HG02678 (cell line): Measurements from ENCODE around the gene PSEN1.

Source experiments
- ATAC-seq: cut with Tn5 transposase; IDR thresholded peaks from one replicate; pipeline ENCODE4 v1.9.1; 2021; ENCODE audit warnings: mild to moderate bottlenecking, moderate library complexity; ENCODE audit not compliant: unreplicated experiment

The PSEN1 gene

DNA sequence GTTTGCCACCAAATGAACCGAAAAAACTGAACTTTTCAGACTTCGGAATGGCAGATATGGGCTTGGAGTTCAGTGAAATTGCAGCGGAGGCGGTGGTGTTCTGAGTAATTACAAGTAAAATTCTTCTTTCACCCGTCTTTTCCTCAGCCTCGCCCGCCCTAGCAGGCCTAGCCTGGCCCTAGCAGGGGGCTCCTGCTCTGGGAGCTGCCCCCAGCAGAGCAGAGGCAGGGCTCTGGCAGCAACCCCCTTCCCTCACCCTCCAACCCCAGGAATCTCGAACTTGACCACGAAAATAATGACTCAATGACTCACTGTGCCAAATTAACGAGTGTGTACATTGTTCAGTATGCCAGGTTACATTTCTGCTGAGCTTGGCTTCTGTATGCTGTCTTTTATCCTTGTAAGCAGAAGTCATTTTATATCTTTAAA is 102.1 kb downstream of the PSEN1 start:
- ATAC-seq = no peak

DNA sequence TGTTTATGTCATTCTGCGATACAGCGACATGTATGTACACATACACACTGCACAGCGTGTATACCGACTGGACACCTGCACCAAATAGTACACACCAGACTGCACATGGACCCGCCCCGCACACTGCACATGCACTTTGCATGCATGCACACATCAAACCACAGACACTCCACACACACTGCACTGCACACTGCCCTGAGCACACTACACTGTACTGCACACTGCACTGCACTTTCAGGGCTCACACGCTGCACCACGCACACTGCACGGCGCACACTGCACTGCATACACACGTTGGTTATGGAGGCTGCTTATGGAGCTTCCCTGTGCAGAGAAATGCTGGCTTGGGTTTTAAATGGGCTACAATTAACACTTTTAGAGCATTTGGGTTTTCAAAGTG is 102.6 kb downstream of the PSEN1 start:
- no peak for ATAC-seq

DNA sequence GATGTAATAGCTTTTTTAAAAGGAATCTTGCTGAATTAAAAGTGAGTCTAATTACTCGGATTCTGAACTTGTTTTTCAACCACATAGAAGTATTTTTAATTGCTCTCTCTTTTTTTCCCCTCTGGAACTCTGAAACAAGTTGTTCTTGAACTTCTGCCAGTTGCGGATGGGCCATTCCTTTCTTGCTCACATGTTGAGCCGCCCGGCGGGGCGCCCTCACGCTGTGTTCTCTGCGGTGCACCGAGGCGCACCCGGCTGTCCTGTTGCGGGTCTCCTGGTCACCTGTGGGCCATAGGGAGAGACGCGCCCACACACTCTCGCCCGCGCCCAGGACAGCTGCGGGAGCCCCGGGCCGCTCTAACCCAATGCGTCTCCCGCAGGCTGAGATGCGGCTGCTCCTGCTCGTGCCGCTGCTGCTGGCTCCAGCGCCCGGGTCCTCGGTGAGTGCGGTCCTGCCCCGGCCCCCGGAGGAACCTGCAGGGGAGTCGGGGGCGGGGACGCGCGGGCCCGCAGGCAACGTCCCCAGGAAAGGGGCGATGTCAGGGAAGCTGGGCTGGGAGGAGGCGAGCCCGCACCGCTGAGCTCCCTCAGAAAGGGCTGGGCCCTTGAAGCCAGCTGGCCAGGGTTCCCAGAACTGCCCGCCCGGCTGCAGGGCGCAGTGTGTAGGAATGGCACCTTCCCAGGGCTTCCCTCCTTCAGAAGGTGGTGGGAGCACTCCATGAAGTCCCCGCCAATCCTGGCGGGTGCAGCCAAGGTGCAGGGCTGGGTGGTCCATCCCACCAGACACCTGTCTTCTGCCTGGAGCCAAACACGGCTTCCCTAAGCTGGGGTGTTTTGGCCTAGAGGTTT is 103.3 kb downstream of the PSEN1 start:
- no peak for ATAC-seq

DNA sequence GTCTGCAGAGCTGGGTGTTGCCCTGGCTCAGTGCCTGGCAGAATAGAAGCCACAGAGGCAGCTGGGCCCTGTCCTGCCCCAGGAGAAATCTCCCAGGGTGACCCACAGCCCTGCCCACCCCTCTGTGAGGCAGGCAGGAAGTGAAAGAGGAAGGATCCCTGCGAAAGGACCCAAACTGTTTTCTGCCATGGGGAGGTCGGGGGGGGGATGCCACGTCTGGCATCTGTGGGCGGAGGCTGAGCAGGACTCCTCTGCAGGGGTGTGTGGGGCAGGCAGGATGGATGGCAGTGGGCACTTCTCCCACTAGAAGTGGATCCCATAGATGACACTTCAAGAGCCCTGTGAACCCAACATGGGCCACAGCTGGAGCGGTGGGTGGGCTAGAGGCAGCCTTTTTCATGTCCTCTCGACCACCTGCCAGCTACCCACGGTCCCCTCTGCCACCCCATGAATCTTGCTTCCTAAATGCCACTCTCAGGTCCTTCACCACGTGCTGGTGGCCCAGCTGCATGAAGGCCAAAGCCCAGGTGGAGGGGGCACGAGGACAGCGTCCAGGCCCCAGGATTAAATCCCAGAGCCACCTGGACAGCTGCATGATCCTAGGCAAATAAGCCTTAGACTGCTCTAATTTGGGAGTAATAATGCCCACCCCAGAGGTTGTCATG is 104.6 kb downstream of the PSEN1 start:
- no peak for ATAC-seq

DNA sequence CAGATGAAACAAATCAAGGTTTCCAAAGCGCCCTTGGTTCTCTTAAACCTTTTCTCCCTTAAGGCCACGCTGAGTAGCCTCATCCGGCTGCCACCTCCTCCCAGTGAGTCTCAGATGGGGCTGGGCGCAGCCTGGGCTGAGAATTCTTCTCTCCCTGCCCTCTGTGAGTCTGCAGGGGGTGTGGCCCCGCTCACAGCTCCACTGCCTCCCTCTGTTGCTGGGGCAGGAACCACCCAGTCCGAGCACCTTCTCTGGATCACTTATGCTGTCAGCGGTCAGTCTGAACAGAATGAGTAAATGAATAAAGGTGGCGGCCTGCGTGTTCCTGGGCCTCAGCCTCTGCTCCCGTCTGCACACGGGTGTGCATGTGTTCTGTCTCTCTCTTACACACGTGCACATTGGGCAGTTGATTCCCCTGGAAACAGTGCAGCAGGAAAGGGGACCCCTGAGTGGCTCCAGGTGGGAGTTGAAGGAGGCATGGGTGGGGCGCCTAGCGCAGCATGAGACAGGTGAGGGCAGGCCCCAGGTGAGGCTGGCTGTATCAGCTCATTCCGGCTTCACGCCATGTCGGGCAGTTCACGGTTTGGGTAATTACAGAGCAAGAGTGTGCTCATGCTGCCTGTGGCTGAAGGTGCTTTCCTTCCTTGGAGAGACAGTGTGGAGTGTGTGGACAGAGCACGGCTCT is 105.3 kb downstream of the PSEN1 start:
- ATAC-seq = no peak

DNA sequence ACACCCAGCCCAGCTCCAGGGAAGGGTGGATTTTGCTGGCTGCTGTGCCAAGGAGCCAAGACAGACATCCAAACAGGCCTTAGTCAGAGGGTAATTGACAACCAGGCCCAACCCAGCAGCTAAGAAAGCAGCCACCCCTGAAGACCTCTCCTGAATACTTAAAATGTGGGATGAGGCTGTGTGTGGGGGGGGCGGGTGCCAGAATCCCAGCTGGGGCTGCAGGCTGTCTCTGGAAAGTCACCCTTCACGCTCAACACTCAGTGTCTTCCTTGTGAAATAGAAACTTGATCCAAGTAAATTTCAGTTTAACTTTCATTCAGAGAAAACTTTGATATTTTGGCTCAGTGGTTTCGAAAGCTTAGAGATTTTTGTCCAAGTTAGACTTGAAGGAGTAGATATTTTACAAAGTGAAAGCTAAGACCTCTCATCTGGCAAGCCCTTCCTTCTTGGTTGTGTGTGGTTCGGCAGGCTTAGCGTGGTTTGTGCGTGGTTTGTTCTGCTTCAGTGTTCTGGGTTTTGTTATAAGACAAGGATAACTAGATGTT is 106.1 kb downstream of the PSEN1 start:
- no peak for ATAC-seq

DNA sequence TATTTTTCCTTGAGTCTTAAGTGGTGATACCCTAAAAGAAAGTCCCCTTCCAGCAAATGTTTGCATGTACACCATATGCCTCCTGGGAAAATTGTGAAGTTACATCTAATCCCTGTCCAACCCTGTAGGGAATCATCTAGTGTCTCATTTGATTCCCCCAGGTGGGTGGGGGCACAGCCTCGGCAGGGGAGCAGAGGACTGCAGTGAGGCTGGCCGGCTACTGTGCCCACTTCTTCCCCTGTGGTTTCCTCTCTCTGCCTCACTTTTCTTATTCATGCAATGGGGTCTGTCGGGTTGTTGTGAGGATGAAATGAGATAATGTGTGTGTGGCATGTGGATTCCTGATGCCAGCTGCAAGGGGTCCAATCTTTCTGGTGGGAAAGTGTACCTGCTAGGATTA is 107.0 kb downstream of the PSEN1 start:
- ATAC-seq = no peak

DNA sequence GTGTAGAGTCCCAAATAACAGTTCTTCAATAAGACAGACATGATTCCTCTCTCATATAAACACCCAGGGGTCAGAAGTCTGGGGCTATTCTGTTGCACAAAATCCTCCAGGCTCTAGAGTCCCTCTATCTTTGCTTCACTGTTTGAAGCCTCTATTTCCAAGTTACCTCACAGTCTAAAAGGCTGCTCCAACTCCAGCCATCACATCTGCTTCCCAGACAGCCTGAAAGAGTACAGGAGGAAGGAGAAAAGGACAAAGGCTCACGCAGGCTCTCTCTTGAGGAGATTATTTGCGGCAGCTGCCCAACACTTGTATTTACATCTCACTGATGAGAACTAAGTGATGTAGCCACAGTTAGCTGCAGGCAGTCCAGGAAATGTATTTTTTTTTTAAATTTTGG is 107.4 kb downstream of the PSEN1 start:
- no peak for ATAC-seq

DNA sequence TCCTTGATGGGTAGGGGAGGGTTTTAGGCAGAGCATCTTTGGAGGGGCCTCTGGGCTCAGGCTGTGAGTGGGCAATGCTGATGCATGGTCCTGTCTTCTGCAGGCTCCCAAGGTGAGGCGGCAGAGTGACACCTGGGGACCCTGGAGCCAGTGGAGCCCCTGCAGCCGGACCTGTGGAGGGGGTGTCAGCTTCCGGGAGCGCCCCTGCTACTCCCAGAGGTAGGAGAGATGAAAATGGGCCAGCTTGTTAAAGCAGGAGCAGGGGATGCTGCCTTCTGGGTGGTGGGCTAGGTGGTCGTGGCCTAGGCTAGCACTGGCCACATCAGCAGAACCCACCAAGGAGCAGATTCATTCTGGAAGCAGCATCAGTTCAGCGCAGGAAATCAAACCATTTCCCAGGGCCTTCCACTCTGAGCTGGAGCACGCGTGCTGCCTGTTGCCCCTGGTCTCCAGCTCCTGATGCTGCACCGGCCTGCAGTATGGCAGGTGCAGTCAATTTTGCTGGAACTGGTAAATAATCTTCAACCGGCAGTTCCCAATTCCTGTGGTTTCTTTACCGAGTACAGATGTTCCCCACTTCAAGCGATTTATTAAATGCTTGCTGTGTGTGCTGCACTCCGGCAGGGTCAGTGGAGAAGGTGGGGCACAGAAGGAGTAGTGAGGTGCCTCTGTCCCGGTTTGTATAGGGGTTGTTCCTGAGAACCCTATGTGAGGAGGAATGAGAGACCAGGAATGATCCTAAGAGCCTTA is 108.4 kb downstream of the PSEN1 start:
- ATAC-seq = no peak

DNA sequence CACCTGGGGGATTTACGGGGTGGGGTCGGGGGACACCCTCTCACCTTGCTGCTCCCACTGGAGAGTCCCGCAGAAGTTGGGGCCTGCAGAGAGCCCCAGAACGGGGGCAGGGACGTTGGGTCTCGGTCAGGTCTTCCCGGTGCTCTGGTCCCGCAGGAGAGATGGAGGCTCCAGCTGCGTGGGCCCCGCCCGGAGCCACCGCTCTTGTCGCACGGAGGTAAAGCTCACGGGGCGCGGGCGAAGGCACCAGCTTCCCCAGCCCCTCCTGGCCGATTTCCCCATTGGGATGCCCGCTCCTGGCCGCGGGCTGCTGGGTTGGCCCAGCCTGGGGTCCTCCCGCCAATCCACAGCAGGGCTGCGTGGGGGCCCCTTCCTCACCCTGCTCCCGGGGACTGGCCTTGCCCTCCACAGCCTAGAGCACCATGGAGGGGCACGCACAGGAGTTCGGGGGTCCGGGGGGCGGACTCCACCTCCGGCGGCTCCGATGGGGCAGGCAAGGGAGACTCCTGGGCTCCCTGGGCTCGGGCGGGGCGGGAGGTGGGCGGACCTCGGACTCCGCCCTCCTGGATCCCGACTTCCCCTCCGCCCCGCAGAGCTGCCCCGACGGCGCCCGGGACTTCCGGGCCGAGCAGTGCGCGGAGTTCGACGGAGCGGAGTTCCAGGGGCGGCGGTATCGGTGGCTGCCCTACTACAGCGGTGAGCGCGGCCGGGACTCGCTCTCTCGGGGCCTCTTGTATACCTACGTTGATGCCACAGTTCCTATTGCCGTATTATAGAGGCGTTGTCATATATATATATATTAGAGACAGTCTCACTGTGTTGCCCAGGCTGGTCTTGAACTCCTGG is 109.4 kb downstream of the PSEN1 start:
- peak; percentile 61 for ATAC-seq

DNA sequence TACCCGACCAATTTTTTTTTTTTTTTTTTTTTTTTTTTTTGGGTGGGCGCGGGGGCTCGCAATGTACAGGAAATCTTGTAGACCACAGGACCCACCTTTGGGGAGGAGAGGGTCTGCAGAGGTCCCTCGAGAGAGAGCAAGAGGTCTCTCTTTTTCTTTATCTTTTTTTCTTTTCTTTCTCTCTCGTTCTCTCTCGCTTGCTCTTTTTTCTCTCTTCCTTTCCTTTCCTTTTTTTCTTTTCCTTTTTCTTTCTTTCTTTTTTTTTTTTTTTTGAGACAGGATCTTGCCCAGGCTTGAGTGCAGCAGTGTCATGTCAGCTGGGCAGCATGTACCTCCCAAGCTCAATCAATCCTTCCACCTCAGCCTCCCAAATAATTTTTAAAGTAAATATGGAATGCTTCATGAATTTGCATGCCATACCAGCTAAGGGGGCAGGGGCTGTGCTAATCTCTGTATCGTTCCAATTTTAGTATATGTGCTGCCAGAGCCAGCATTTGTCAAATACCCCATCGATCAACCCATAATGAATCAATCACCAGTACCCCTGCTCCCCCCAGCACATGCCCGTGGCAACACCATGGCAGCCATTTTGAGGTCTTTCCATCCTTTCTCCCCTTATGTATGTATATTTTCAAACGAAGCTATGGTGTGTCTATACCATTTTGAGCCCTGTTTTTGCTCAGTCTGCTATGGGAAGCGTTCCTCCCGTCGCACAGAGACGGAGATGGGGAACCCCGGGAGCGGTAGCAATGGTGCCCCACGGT is 110.3 kb downstream of the PSEN1 start:
- ATAC-seq = no peak

DNA sequence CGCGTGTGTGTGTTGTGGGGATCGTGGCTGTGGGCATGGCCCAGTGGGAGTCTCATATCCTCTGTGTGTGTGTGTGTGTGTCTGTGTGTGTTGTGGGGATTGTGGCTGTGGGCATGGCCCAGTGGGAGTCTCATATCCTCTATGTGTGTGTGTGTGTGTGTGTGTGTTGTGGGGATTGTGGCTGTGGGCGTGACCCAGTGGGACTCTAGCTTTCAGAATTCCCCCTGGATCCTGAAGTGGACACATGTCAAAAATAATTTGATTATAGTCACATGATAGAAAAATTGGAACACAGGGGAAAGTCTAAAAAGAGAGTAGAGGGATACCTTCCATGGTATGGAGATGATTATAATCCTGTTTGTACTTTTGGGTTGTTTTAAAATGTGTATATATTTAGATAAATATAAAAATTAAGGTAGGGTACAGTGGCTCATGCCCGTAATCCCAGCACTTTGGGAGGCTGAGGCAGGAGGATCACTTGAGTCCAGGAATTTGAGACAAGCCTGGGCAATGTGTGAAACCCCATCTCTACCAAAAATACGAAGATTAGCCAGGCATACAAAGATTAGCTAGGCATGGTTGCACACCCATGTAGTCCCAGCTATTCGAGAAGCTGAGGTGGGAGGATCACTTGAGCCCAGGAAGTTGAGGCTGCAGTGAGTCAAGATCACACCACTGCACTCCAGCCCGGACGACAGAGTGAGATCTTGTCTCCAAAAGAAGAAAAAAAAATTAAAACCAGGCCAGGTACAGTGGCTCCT is 112.0 kb downstream of the PSEN1 start:
- ATAC-seq = peak; percentile 39

DNA sequence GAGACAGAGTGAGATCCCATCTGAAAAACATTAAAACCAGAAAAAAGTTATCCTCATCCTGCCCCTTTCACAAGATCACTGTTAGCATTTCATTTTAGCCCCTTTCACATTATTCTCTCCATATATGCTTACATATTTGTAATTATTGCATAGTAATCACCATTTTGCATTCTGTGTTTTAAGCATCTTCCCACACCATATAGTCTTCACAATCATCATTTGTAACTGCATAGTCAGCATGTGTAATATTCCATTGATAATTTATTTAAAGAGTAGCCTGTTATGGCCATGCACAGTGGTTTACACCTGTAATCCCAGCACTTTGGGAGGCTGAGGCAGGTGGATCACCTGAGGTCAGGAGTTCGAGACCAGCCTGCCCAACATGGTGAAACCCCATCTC is 112.8 kb downstream of the PSEN1 start:
- ATAC-seq = no peak

DNA sequence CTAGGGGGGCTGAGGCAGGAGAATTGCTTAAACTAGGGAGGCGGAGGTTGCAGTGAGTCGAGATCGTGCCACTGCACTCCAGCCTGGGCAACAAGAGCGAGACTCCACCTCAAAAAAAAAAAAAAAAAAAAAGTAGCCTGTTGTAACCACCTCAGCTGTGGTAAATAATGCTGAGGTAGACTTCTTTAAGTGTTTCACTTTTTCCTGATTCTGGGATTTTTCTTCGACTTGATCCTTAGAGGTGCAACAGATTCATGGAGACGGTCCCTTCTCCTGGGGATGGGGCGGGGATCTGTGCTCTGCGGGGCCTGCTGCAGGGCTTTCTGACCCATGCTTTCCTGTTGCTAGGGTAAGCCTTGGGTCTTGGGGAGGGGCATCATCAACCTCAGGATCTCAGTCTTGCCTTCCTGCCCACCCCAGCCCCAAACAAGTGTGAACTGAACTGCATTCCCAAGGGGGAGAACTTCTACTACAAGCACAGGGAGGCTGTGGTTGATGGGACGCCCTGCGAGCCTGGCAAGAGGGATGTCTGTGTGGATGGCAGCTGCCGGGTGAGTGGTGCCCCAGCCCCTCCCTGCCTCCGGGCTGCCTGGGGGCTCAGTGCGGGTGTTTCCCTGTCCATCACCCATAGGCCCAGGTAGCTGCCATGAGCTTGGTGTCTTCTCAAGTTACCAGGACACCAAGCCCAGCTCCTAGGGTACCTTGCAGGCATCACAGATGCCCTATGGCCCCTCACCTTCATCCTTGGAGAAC is 113.4 kb downstream of the PSEN1 start:
- no peak for ATAC-seq

DNA sequence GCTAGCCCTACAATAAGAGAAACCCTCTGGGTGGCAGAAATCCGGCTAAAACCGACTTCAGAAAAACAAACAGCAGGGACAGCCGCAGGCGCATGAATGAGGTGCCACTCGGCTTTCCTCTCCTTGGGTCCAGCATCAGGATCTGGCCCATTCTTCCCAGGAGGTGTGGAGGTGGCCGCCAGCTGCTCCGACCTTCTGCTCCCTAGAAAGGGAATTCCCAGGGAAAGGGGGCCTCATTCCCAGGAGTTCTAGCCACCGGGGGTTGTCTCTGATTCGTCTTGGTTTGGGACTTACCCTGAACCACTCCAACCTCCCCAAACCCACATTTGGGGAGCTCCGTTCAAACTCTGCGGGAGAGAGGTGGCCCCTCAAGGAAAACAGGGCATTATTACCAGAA is 114.0 kb downstream of the PSEN1 start:
- ATAC-seq = no peak

DNA sequence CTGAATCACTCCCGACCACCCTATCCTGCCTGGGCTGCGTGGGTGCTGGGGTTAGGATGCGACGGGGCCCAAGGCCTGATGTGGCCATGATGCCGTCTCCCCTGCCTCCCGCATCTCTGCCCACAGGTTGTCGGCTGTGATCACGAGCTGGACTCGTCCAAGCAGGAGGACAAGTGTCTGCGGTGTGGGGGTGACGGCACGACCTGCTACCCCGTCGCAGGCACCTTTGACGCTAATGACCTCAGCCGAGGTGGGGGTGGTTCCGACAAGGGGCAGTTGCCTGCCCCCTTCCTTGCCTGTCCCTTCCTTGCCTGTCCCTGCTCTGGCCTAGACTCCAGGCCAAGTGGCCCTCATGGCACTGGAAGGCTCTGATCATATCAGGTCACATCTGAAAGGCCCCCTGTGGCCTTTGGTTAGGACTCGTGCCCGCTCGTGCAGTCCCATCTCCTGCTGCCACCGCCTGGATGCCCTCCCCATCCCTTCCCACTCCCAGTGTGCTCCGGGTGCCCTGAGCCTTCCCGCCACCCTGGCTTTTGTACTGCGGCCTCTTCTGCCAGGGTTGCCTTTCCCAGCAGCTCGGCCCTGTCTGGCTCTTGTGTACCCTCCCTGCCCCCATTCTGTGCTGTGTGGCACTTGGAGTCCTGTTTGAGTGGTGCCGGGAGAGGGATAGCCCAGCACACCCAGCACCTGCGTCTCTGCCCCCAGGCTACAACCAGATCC is 114.6 kb downstream of the PSEN1 start:
- no peak for ATAC-seq

DNA sequence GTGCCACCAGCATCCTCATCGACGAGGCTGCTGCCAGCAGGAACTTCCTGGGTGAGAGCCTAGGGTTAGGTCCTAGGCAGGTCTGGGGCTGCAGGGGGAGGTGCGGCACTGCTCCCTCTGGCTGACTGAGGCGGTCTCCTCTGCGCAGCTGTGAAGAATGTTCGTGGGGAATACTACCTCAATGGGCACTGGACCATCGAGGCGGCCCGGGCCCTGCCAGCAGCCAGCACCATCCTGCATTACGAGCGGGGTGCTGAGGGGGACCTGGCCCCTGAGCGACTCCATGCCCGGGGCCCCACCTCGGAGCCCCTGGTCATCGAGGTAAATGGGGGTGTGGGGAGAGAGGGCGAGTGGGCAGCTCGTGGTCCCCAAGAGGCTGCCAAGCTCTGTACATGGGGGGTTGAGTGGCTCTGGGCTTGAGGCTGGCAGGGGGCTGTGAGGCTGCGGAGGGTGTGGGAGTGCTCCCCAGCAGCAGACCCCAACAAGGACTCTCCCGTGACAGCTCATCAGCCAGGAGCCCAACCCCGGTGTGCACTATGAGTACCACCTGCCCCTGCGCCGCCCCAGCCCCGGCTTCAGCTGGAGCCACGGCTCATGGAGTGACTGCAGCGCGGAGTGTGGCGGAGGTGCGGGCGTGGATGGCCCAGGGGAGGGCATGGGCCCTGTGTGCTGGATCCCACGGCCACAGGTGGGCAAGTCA is 115.4 kb downstream of the PSEN1 start:
- no peak for ATAC-seq
